Stimulated activated CD4-positive, alpha-beta T cell treated with anti-CD3 and anti-CD28 coated beads, Interleukin-1b, Interleukin-23, amount 100 ng/mL, for 1 hour (primary cell): ENCODE results near the gene MINDY1.
A peak's percentile ranks its signal among the peaks of the same experiment; 100 is the strongest.

Source experiments
- DNase-seq, 2 donors: peaks; one replicate each; pipeline ENCODE4 v3.0.0-alpha.2; 2020; ENCODE audit warnings: low read depth in 2 of 2

MINDY1 gene

DNA sequence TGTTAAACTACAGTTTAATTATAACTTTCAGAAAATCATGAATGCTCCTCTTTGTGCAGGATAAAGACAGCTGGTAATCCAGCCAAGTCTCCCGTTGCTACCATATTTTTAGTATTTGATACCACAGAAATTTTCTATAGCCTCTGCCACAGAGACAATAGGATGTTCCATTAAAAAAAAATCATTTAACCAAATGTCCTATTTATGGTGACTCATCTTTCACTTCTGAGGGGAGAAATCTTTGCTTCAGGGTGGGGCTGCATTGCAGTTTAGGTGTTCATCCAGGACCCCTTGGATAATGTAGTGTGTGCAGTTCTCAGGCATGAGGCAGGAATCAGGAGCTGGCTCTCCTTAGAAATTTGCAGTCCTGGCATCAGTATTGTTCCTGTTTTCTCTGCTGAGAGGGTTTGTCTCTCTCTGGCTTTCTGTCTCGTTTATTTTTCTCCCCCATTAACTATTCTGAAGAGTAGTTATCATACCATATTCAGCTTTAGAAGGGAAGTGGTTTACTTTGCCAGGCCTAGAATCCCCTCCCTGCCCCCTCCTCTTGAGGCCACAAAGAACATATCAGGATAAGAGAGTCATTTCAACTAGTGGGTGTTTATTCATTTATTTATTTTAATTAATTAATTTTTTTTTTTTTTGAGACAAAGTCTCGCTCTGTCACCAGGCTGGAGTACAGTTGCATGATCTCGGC, 4.6 kb upstream of the MINDY1 start:
- DNase-seq: no peak

GRCh38 chr1:151010346-151010726, 3.6 kb upstream of the MINDY1 start:
- no peak for DNase-seq

DNA sequence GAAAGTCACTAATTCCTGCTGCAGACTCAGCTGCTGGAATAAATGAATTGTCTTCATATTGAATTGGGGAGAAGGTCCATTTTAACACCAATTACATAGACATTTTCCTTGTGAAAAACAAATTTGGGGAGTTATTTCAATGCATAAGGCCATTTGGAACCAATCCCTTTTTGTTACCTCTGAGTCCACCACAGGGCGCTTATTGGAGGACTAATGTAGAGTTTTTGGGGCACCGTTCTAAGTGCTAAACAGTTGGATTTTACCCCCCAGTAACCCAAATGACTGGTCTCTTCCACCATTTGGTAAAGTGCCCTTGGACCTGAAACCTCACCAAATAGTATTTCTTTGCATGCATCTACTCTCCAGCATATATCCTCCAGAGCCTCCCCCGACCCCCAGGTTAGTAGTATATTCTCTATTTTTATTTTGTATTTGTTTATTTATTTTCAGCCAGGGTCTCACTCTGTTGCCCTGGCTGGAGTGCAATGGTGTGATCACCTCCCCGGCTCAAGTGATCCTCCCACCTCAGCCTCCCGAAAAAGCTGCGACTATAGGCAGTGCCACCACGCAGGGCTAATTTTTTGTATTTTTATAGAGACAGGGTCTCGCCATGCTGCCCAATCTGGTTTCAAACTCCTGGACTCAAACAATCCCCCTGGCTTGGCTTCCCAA, 3.1 kb upstream of the MINDY1 start:
- DNase-seq: no peak

GRCh38 chr1:151009206-151009587, 2.5 kb upstream of the MINDY1 start:
- no peak for DNase-seq

DNA sequence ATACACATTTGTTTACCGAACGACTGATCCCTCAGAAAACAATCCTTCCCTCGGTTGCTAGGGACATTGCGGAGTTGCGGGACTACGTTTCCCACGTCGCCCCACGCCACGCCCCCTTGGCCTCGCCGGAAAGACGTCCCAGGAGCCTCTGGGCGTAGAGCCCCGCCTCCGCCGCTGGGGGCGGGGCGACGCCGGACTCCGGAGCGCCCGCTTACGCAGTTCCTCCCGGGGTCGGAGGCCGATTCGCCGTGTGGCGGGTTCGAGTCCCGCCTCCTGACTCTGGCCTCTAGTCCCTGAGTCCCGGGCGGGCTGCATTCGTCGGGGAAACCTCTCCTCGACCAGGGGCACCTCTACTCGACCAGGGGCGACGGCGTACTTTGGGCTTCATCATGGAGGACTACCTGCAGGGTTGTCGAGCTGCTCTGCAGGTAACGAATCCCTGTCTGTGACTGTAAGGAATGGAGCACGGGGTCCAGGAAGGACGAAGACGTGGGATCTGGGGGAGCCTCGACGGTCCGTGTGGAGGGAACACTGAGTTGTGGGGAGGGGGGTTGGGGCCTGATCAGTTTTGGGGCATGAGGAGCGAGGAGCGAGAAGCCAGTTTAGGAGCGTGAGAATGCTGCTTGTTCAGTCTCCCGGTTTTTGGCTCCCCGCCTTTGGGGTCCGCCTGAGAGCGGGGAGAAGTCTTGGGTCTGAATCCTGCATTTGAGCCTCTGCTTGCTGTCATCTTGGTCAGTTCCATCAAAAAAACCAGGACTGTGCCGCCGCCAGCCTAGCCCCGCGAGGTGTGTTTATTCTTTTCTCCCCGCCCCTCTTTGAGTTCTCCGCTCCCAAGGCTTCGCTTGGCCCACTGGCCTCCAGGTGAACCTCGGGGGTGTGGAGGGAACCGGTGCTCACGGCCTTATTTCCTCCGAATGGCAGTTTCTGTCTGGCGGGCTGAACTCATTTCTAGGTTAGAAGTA, 1.8 kb upstream of the MINDY1 start, which contains the start of gene PRUNE1:
Gene PRUNE1, plus strand, starts transcription at position 206 of the 962 bp plus-strand sequence. Its CDS starts 184 bp downstream, at position 390.
- peak; percentile 92 to 94 for DNase-seq

- no peak for DNase-seq
These were observed 1.1 kb upstream of the MINDY1 start for GRCh38 chr1:151007853-151008243.

DNA sequence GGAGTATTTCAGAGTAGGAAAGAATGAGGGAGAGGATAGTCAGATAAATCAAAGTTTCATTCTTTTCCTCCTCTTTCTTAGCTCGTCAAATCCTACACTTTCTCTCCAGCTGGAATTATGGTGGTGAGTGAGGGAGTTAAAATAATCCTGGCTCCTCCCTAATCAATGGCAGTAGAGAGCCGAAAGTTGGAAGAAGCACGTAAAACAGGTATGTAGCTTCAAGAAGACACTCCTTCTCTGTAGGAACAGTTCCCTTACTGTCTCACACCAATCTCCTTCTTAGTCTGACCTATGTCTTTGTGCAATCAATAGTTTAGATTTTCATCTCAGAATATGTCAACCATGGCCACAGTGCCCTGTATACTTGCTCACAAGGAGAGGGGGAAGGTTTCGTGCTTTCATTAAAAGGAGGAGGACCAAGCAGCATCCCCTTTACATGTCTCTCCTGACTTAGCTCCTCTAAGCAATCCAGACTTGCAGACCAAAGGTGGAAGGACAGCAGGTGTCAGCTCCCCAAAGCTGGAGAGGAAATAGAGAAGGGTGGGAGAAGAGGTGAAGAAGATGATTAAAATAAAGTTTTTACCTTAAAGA, 878 bp downstream of the MINDY1 start:
- DNase-seq: no peak

- no peak for DNase-seq
These were observed 3.5 kb downstream of the MINDY1 start for GRCh38 chr1:151003180-151003579.

- DNase-seq: no peak
These were observed 4.1 kb downstream of the MINDY1 start for GRCh38 chr1:151002611-151003010.

DNA sequence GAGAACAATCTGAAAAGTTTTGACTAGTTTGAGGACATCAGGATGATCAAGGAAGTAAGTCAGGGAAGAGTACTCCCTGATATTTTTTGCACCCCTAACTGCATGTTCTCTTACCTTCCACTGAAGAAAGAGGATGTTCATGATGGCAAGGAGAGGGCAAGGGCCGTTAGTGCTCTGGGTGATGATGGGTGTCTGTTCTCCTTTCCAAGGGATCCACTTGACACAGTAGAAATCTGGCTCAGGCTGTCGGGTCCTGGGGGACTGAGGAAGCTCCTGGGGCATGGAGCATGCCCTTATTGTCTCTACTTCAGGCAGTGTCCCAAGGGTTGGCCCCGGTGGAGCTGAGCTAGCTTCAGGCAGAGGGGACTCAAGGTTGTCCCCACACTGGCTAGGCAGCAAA, 4.7 kb downstream of the MINDY1 start:
- no peak for DNase-seq

- DNase-seq: no peak
These were observed 5.1 kb downstream of the MINDY1 start for GRCh38 chr1:151001602-151002001.

DNA sequence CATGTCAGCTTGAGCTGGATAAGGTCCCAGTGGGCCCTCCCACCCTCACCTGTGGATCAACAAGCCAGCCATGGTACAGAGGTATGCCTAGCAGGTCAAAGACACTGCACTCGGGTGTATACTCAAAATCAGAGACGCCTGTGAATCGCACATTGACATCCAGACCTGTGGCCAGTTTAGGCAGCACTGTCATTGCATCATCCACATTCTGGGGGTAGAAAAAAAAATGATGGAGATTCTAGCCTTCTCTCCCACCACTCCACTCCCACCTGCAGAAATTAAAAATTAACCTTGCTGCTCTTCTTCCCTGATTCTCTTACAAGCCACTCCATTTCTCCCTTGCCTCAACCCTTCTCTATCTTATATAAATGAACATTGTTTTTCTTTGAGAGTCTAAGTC, 6.3 kb downstream of the MINDY1 start:
- DNase-seq: no peak

- DNase-seq: no peak
These were observed 6.8 kb downstream of the MINDY1 start for GRCh38 chr1:150999926-151000325.

- DNase-seq: no peak
These were observed 7.5 kb downstream of the MINDY1 start for GRCh38 chr1:150999051-150999674.

DNA sequence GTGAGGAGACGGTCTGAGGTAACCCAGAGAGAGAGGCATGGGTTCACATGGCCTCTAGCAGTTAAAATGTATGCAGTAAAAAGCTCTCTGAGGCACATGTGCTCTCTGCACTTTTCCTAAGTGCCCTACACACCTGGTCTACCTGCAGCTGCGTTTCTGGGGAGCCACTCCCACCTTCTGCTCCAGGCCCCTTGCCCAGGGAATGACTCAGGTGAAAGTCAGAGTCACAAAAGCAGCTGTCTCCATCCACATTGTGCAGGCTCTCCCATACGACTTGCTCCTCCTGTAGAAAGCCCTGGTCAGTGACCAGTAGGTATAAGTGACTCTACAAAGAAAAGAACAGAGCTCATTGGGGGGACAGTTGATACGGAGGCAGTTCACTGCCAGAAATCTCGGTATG, 8.8 kb downstream of the MINDY1 start:
- no peak for DNase-seq

- DNase-seq: no peak
These were observed 9.4 kb downstream of the MINDY1 start for GRCh38 chr1:150997126-150997872.

- DNase-seq: no peak
These were observed 10.8 kb downstream of the MINDY1 start for GRCh38 chr1:150995896-150996295.

DNA sequence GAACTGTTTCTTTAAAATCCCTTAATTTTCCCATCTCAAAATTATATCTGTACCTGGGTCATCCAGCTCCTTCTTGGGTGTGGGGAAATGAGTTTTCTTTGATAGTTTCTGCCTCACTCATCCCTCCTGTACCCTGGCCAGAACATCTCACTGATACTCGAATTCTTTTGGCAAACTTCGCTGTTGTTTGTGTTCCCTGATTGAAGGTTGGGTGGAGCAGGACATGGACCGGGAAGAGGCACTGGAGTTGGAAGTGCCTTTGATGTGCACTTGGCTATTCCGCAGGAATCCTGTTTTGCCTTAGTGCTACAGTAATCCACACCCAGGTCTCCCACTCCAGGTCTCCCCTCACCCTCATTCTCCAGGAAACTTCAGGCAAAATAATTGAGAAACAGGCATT, 11.2 kb downstream of the MINDY1 start:
- no peak for DNase-seq

GRCh38 chr1:150994248-150994647, 12.5 kb downstream of the MINDY1 start:
- DNase-seq: no peak

DNA sequence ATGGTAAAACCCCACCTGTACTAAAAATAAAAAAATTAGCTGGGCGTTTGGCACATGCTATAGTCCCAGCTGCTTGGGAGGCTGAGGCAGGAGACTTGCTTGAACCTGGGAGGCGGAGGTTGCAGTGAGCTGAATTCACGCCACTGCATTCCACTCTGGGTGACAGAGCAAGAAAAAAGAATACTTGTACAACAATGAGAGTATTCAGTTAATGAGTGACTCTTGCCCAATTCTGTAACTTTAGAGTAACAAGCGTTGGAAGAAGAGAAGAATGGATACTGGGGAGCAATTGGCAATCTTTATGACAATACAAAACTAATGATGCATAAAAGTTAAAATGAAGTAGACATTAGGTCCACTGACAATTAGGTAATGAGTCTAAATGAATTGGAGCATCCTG, 14.1 kb downstream of the MINDY1 start:
- no peak for DNase-seq

DNA sequence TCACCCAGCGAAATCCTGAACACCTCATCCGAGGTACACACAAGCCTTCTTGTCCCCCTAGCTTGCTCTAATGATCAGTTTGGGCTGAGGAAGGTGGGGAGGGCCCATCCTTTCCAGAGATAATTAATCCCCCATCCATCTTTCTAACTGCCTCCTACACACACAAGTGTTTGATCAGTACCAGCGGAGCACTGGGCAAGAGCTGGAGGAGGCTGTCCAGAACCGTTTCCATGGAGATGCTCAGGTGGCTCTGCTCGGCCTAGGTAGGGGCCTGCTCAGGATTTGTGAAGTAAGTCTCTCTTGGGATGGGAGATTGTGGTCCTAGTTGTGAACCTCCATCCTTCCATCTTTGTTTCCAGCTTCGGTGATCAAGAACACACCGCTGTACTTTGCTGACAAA, 18.8 kb downstream of the MINDY1 start:
- DNase-seq: no peak
